SJSA1 (cell line): ENCODE results near the gene LUZP1. TPM values are rescaled to one million over a fixed set of nuclear protein-coding genes. Genes with fewer than 3 reads are reported as not detected.

Experiments used
- DNase-seq, 2 experiments: peaks; one replicate each; pipeline ENCODE4 v3.0.0-alpha.2; 2015 to 2020; ENCODE audit warnings: low spot score in 2 of 2, low read depth in 1 of 2
- H3K27ac ChIP-seq: fragments of 250-450 bp; sonication (Bioruptor Pico); 2 replicates; pipeline ENCODE4 v1.5.1; 2020; ENCODE audit warnings: mild to moderate bottlenecking, moderate library complexity
- H3K27me3 ChIP-seq: fragments of 250-450 bp; sonication (Bioruptor Pico); replicated peaks from 2 replicates; pipeline ENCODE4 v1.5.1; 2020; ENCODE audit warnings: mild to moderate bottlenecking, moderate library complexity
- H3K36me3 ChIP-seq: fragments of 250-450 bp; sonication (Bioruptor Pico); 2 replicates; pipeline ENCODE4 v1.5.1; 2020; ENCODE audit warnings: mild to moderate bottlenecking
- H3K4me1 ChIP-seq: fragments of 250-450 bp; sonication (Bioruptor Pico); replicated peaks from 2 replicates; pipeline ENCODE4 v1.6.1; 2021; ENCODE audit warnings: mild to moderate bottlenecking
- H3K4me3 ChIP-seq: fragments of 250-450 bp; sonication (Bioruptor Pico); 2 replicates; pipeline ENCODE4 v1.5.1; 2020; ENCODE audit warnings: mild to moderate bottlenecking
- H3K9me3 ChIP-seq: fragments of 250-450 bp; sonication (Bioruptor Pico); replicated peaks from 2 replicates; pipeline ENCODE4 v1.5.1; 2020; ENCODE audit warnings: mild to moderate bottlenecking
- total RNA-seq: library from RNA; depleted of rRNA; stranded (reverse); fragments of >200 nt; shearing (Covaris generic); gene quantifications from 2 replicates; pipeline ENCODE4 v1.2.3, GENCODE V29; 2014; rRNA removed

LUZP1 gene
- total RNA-seq, 1 experiment from 2014 or later, result 47.4 TPM

- no peaks in the 10 kb centered on the region for H3K27me3 ChIP-seq
- H3K36me3 ChIP-seq, result peaks cover 87% of the 10 kb centered on the region
- no peak for DNase-seq
- no peaks in the 10 kb centered on the region for H3K4me1 ChIP-seq
- H3K9me3 ChIP-seq, result no peaks in the 10 kb centered on the region
- no peak overlapping the region for H3K4me3 ChIP-seq
- no peak overlapping the region for H3K27ac ChIP-seq
Observed at GRCh38 chr1:23057301-23057700, 111.4 kb downstream of the LUZP1 start.

DNA sequence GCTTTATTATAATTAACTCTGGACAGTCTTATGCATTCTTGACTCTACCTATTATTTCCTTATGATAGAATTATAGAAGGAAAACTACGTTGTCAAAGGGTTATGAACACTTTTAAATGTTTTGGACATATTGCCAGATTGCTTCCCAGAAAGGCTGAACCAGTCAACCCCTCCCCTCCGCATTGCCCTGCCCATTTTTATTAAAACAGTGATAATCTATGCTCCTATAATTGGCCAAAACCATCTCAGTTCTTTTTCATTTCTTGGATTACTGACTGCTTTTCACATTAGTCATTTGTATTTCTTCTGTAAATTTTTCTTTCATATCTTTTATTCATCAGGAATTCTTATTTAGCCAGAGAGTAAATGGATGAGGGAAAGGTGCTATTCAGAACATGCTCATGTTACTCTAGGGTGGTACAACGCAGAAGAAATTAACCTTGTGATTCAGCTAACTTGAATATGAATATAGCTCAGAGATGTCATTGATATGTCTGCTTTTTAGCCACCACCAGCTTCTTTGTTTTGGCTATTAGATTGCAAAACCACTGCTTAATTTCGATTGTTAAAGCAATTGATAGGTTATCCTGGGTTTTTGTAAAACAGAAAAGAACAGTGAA is 117.3 kb downstream of the LUZP1 start:
- Histone ChIP-seq H3K9me3 (no peaks in the 10 kb centered on the region), H3K27me3 (no peaks in the 10 kb centered on the region), H3K27ac (no peak overlapping the region), H3K36me3 (peaks cover 45% of the 10 kb centered on the region), H3K4me3 (no peak overlapping the region), H3K4me1 (no peaks in the 10 kb centered on the region)
- DNase-seq, result no peak

- H3K4me1 ChIP-seq, result no peaks in the 10 kb centered on the region
- H3K36me3 ChIP-seq, result peaks cover 34% of the 10 kb centered on the region
- no peak for DNase-seq
- no peaks in the 10 kb centered on the region for H3K9me3 ChIP-seq
- H3K4me3 ChIP-seq, result no peak overlapping the region
- no peaks in the 10 kb centered on the region for H3K27me3 ChIP-seq
- H3K27ac ChIP-seq, result no peak overlapping the region
Observed at GRCh38 chr1:23050201-23050600, 118.5 kb downstream of the LUZP1 start.

DNA sequence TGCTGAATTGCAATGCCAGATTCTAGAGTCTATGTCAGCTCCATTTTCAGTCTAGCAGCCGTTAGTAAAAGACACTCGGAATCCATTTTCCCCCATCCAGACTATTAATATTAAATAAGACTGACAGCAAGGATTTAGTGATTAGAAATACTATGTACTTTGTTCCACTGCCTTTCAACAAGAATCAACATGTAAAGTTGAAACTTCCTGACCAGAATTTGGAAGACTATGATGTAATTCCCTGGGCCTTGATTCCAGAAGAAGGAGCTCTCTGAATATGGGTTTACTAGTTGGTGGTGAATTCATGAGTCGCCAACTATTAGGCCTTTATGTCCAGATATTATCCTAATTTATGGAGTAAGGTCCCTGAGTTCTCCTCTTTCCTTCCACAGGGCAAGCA is 124.6 kb downstream of the LUZP1 start:
- Histone ChIP-seq H3K27ac (no peak overlapping the region), H3K4me3 (no peak overlapping the region), H3K4me1 (no peaks in the 10 kb centered on the region), H3K27me3 (no peaks in the 10 kb centered on the region), H3K9me3 (no peaks in the 10 kb centered on the region), H3K36me3 (no peaks in the 10 kb centered on the region)
- DNase-seq, result no peak

GRCh38 chr1:23040509-23040908 is 128.1 kb downstream of the LUZP1 start:
- Histone ChIP-seq H3K27ac (no peak overlapping the region), H3K4me1 (peaks cover 5% of the 10 kb centered on the region), H3K36me3 (no peaks in the 10 kb centered on the region; the same call in 1 of the 2 replicates), H3K9me3 (no peaks in the 10 kb centered on the region), H3K4me3 (no peak overlapping the region), H3K27me3 (no peaks in the 10 kb centered on the region)
- no peak for DNase-seq

DNA sequence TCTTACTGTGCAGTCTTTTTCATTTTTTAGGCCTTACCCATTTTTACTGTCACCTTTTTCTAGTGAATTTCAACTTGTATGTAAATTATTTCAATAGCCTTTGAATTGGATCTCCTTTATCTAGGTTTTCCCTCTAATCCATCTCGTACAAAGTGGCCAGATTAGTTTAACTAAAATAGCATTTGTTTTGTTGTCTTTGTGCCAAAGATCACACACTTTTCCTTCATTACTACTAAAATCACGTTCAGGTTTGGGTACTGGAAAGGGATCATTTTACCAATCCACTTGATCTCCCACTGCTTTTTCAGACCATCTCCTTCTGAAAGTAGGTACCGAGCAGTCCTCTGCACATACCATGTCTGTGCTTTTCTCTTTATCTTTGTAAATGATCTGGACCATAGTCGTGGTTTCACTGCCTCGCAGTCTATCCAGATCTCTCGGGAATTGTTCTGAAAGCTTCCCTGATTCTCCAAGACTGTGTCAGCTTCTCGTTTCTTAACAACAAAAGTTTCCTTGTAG is 129.3 kb downstream of the LUZP1 start:
- Histone ChIP-seq H3K27ac (no peak overlapping the region), H3K9me3 (no peaks in the 10 kb centered on the region), H3K27me3 (no peaks in the 10 kb centered on the region), H3K36me3 (peaks cover under 1% of the 10 kb centered on the region; the same call in 1 of the 2 replicates), H3K4me1 (peaks cover 5% of the 10 kb centered on the region), H3K4me3 (no peak overlapping the region)
- DNase-seq, result no peak

GRCh38 chr1:23037081-23037740 is 131.4 kb downstream of the LUZP1 start:
- Histone ChIP-seq H3K4me3 (no peak overlapping the region), H3K36me3 (peaks cover 3% of the 10 kb centered on the region; the same call in 1 of the 2 replicates), H3K9me3 (no peaks in the 10 kb centered on the region), H3K27me3 (no peaks in the 10 kb centered on the region), H3K27ac (no peak overlapping the region), H3K4me1 (peaks cover 5% of the 10 kb centered on the region)
- peak in 1 of 2 experiments; percentile 7 for DNase-seq

DNA sequence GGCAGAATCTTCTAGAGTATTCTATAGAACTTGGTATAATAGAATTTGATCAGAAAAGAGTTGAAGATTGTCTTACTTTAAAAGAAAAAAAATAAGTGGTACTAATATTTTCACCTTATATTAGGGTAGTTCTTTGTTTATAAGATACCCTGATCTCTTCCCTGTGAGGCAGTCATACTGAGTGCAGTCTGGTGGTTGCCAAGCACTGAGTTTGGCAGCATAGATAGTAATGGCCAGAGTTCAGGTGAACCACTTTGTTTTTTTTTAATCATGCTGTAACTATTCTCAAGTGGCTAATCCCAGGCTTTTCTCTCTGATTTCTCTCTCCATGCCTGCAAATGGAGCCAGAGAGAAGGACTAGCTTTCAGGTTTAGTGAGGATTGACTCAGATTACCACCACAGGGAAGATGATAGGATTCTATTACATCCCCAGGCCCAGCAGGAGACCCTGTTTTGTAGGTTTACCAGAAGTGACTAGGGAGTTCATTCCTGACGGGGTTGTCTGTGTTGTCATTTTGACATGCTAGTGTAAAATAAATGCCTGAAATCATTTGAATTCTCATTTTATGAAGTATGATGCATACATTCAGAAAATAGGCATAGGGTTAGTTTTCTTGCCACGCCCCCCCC is 132.7 kb downstream of the LUZP1 start:
- Histone ChIP-seq H3K27ac (no peak overlapping the region), H3K4me1 (peaks cover 5% of the 10 kb centered on the region), H3K4me3 (no peak overlapping the region), H3K27me3 (no peaks in the 10 kb centered on the region), H3K9me3 (no peaks in the 10 kb centered on the region), H3K36me3 (peaks cover 6% of the 10 kb centered on the region)
- DNase-seq, result no peak

Other genes starting within 250 kb of the LUZP1 start
- gene LACTBL1, start 196.0 kb downstream of the LUZP1 start, total RNA-seq, result not detected in 2 replicates
- not detected in 2 replicates for gene TEX46, start 153.0 kb downstream of the LUZP1 start, total RNA-seq
- gene KDM1A, start 149.4 kb downstream of the LUZP1 start, total RNA-seq, result 110 and 116 TPM in 2 replicates
- gene HTR1D, start 48.6 kb upstream of the LUZP1 start, total RNA-seq, result 0.24 TPM in 1 of 2 replicates, not detected in the other
- gene HNRNPR, start 175.4 kb upstream of the LUZP1 start, total RNA-seq, result 236 and 266 TPM in 2 replicates
- gene ZNF436, start 201.0 kb upstream of the LUZP1 start, total RNA-seq, result 13.7 and 20.2 TPM in 2 replicates